ENCODE measurements around the gene GRAP2. TPM values are rescaled to one million over a fixed set of nuclear protein-coding genes. Genes with fewer than 3 reads are reported as not detected.

GRAP2 gene
- total RNA-seq, 4 donors from 2014 or later, result 0.97 to 2.0 TPM; not detected in 2

- DNase-seq, result no peak
- TF ChIP-seq CTCF (IDR thresholded peaks at IDR 0.05) (no peak), POLR2A (IDR thresholded peaks at IDR 0.05) (no peak)
- Histone ChIP-seq H3K4me1 (no peaks in the 10 kb centered on the region), H3K36me3 (no peaks in the 10 kb centered on the region), H3K9me3 (no peaks in the 10 kb centered on the region), H3K27ac (no peak overlapping the region), H3K4me3 (no peak overlapping the region), H3K27me3 (peaks cover 2 to 8% of the 10 kb centered on the region in 2 donors)
- intact Hi-C loops (cut with DNase I; ENCODE audit: low total_unique reads), result no loop called here
Observed at GRCh38 chr22:39999144-39999757, 98.4 kb downstream of the GRAP2 start.

GRCh38 chr22:40000171-40000570, 99.3 kb downstream of the GRAP2 start:
- H3K9me3 ChIP-seq, result no peaks in the 10 kb centered on the region
- H3K36me3 ChIP-seq, result no peaks in the 10 kb centered on the region
- DNase-seq, result no peak
- no peaks in the 10 kb centered on the region for H3K4me1 ChIP-seq
- no peak overlapping the region for H3K27ac ChIP-seq
- peaks cover 0 to 6% of the 10 kb centered on the region in 2 donors for H3K27me3 ChIP-seq
- intact Hi-C loops (cut with DNase I; ENCODE audit: low total_unique reads), result no loop called here
- no peak for TF ChIP-seq CTCF (IDR thresholded peaks at IDR 0.05)
- no peak for TF ChIP-seq POLR2A (IDR thresholded peaks at IDR 0.05)
- no peak overlapping the region for H3K4me3 ChIP-seq

GRCh38 chr22:40001106-40001505, 100.2 kb downstream of the GRAP2 start:
- no peak for DNase-seq
- Histone ChIP-seq H3K27ac (no peak overlapping the region), H3K4me3 (no peak overlapping the region), H3K36me3 (no peaks in the 10 kb centered on the region), H3K9me3 (no peaks in the 10 kb centered on the region), H3K27me3 (no peaks in the 10 kb centered on the region), H3K4me1 (no peaks in the 10 kb centered on the region)
- intact Hi-C loops (cut with DNase I; ENCODE audit: low total_unique reads), result no loop called here
- TF ChIP-seq POLR2A (IDR thresholded peaks at IDR 0.05) (no peak), CTCF (IDR thresholded peaks at IDR 0.05) (no peak)

- intact Hi-C loops (cut with DNase I; ENCODE audit: low total_unique reads), result no loop called here
- H3K27me3 ChIP-seq, result no peaks in the 10 kb centered on the region
- DNase-seq, result no peak
Observed at GRCh38 chr22:40001800-40002577, 101.1 kb downstream of the GRAP2 start.

More at GRCh38 chr22:40001800-40002577, 101.1 kb downstream of the GRAP2 start:
- Histone ChIP-seq H3K27ac (no peak overlapping the region), H3K4me1 (no peaks in the 10 kb centered on the region), H3K4me3 (no peak overlapping the region), H3K9me3 (no peaks in the 10 kb centered on the region), H3K36me3 (no peaks in the 10 kb centered on the region)
- no peak for TF ChIP-seq CTCF (IDR thresholded peaks at IDR 0.05)
- no peak for TF ChIP-seq POLR2A (IDR thresholded peaks at IDR 0.05)

Data from uterus (tissue), 4 donors.